OCI-LY1 (cell line): Measurements from ENCODE around the gene ZCCHC7.

ENCODE experiments used
- H2AFZ ChIP-seq: fragments of 200-600 bp; sonication (generic), shearing (Covaris generic); 2 replicates; pipeline ENCODE4 v1.6.0; 2014; ENCODE audit warnings: antibody characterized with exemption, mild to moderate bottlenecking, low read length
- H3F3A ChIP-seq: fragments of 200-600 bp; sonication (generic), shearing (Covaris generic); 2 replicates; pipeline ENCODE4 v1.6.0; 2014; ENCODE audit warnings: mild to moderate bottlenecking, antibody characterized with exemption, low read length, moderate library complexity; ENCODE audit not compliant: insufficient read depth
- H3K27ac ChIP-seq: fragments of 200-600 bp; sonication (generic); 2 replicates; pipeline ENCODE4 v1.5.1; 2014; ENCODE audit warnings: low read length, mixed run types, mild to moderate bottlenecking, low read depth; ENCODE audit not compliant: poor library complexity, severe bottlenecking
- H3K27me3 ChIP-seq: fragments of 200-600 bp; sonication (generic); 2 replicates; pipeline ENCODE4 v1.6.0; 2014; ENCODE audit warnings: antibody characterized with exemption, mild to moderate bottlenecking, low read length, moderate library complexity; ENCODE audit not compliant: insufficient read depth
- H3K36me3 ChIP-seq: fragments of 200-600 bp; sonication (generic); 2 replicates; pipeline ENCODE4 v1.6.1; 2014; ENCODE audit warnings: mild to moderate bottlenecking, antibody characterized with exemption, low read length, moderate library complexity, mixed read lengths; ENCODE audit not compliant: insufficient read depth
- H3K4me1 ChIP-seq: fragments of 200-600 bp; sonication (generic); 2 replicates; pipeline ENCODE4 v1.5.1; 2014; ENCODE audit warnings: mild to moderate bottlenecking, low read length, moderate library complexity; ENCODE audit not compliant: insufficient read depth, severe bottlenecking
- H3K4me2 ChIP-seq: fragments of 200-600 bp; sonication (generic), shearing (Covaris generic); 2 replicates; pipeline ENCODE4 v1.6.1; 2014; ENCODE audit warnings: low read length
- H3K4me3 ChIP-seq: fragments of 200-600 bp; sonication (generic); 2 replicates; pipeline ENCODE4 v1.5.1; 2014; ENCODE audit warnings: low read length, low read depth, mild to moderate bottlenecking, mixed read lengths; ENCODE audit not compliant: poor library complexity, severe bottlenecking
- H3K79me2 ChIP-seq: fragments of 200-600 bp; shearing (Covaris generic); 2 replicates; pipeline ENCODE4 v1.6.1; 2016; ENCODE audit warnings: mixed run types, low read length, mixed read lengths; ENCODE audit not compliant: insufficient read depth
- H3K9ac ChIP-seq: fragments of 200-600 bp; sonication (generic), shearing (Covaris generic); 2 replicates; pipeline ENCODE4 v1.6.1; 2014; ENCODE audit warnings: mild to moderate bottlenecking, low read length, mixed read lengths
- H3K9me2 ChIP-seq: fragments of 200-600 bp; sonication (generic), shearing (Covaris generic); 2 replicates; pipeline ENCODE4 v1.6.1; 2014; ENCODE audit warnings: low read depth, mild to moderate bottlenecking, low read length, mixed read lengths
- H3K9me3 ChIP-seq: fragments of 200-600 bp; shearing (Covaris generic); 2 replicates; pipeline ENCODE4 v1.6.1; 2014; ENCODE audit warnings: low read length, mixed read lengths
- H4K20me1 ChIP-seq: fragments of 200-600 bp; sonication (generic), shearing (Covaris generic); 2 replicates; pipeline ENCODE4 v1.6.0; 2016; ENCODE audit warnings: mild to moderate bottlenecking, low read length; ENCODE audit not compliant: insufficient read depth
- CTCF ChIP-seq: fragments of 200-600 bp; sonication (generic), shearing (Covaris generic); IDR thresholded peaks from 2 replicates; pipeline ENCODE4 v1.5.1; 2017; ENCODE audit warnings: mild to moderate bottlenecking, antibody characterized with exemption, low read length, moderate library complexity, mixed read lengths
- EZH2 ChIP-seq: fragments of 200-600 bp; sonication (generic), shearing (Covaris generic); IDR thresholded peaks from 2 replicates; pipeline ENCODE4 v1.8.0; 2017; ENCODE audit warnings: borderline replicate concordance, mixed run types, mild to moderate bottlenecking, antibody characterized with exemption, low read length, moderate library complexity, mixed read lengths

The ZCCHC7 gene

GRCh38 chr9:37399336-37399735 lies 279.0 kb downstream of the ZCCHC7 start:
- Histone ChIP-seq H3K79me2 (no peaks in the 10 kb centered on the region), H3K9me3 (no peaks in the 10 kb centered on the region), H3K27me3 (no peaks in the 10 kb centered on the region), H3F3A (no peaks in the 10 kb centered on the region; the same call in 1 of the 2 replicates), H3K27ac (peak overlapping the region; percentile 100), H3K4me3 (no peak overlapping the region), H3K9ac (peak overlapping the region; percentile 53), H2AFZ (no peak overlapping the region), H3K9me2 (no peaks in the 10 kb centered on the region), H4K20me1 (no peaks in the 10 kb centered on the region), H3K4me2 (peak overlapping the region; percentile 20; the same call in 1 of the 2 replicates), H3K4me1 (peaks cover 94% of the 10 kb centered on the region), H3K36me3 (no peaks in the 10 kb centered on the region)
- TF ChIP-seq CTCF (no peak), EZH2 (no peak)

DNA sequence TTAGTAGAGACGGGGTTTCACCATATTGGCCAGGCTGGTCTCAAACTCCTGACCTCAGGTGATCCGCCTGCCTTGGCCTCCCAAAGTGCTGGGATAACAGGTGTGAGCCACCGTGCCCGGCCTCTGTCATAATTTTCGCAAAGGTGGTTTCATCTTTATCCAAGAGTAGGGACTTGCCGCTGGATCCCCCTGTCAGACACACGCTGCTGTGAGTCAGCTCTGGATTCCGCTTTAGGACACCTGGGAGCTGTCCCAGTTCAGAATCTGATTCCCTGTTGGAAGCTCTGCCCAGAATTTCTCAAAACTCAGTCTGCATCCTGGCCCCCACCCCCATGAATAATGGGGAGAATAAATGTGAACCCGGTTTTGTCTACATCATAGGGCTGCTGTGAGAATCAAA lies 284.2 kb downstream of the ZCCHC7 start:
- Histone ChIP-seq H3K9ac (peak overlapping the region; percentile 89), H3K27ac (peak overlapping the region; percentile 100), H3K79me2 (no peaks in the 10 kb centered on the region), H3K4me3 (peak overlapping the region; percentile 58), H3K9me2 (no peaks in the 10 kb centered on the region), H3F3A (0 out of 2 replicates have a peak, but pooled peaks cover 1% of the 10 kb centered on the region), H4K20me1 (no peaks in the 10 kb centered on the region), H3K27me3 (no peaks in the 10 kb centered on the region), H3K36me3 (no peaks in the 10 kb centered on the region), H3K4me1 (peaks cover 99% of the 10 kb centered on the region), H3K4me2 (peak overlapping the region; percentile 85), H3K9me3 (no peaks in the 10 kb centered on the region), H2AFZ (no peak overlapping the region)
- TF ChIP-seq CTCF (peak; percentile 14; the same call in 1 of the 2 replicates), EZH2 (no peak)

GRCh38 chr9:37405350-37405749 lies 285.0 kb downstream of the ZCCHC7 start:
- H3K4me2 ChIP-seq = peak overlapping the region; percentile 85
- no peak overlapping the region for H2AFZ ChIP-seq
- no peaks in the 10 kb centered on the region for H3K9me3 ChIP-seq
- no peaks in the 10 kb centered on the region for H3K27me3 ChIP-seq
- peak overlapping the region; percentile 89 for H3K9ac ChIP-seq
- no peak for TF ChIP-seq EZH2
- TF ChIP-seq CTCF = no peak
- H3K9me2 ChIP-seq = no peaks in the 10 kb centered on the region
- H4K20me1 ChIP-seq = no peaks in the 10 kb centered on the region
- H3K27ac ChIP-seq = peak overlapping the region; percentile 100
- peaks cover 99% of the 10 kb centered on the region for H3K4me1 ChIP-seq
- H3K79me2 ChIP-seq = no peaks in the 10 kb centered on the region
- H3K36me3 ChIP-seq = no peaks in the 10 kb centered on the region
- H3F3A ChIP-seq = 0 out of 2 replicates have a peak, but pooled peaks cover 7% of the 10 kb centered on the region
- peak overlapping the region; percentile 58 for H3K4me3 ChIP-seq
